NCI-H2227 (cell line): ENCODE measurements around the gene NOC2L.

Experiments
- DNase-seq: peaks from one replicate; lab custom pipeline; 2025; ENCODE audit not compliant: unreplicated experiment; lab: John Stamatoyannopoulos, UW

NOC2L gene

GRCh38 chr1:975365-975764 is 16.3 kb upstream of the NOC2L start:
- DNase-seq: no peak

- DNase-seq: no peak
These were observed 15.8 kb upstream of the NOC2L start for GRCh38 chr1:974687-975328.

- no peak for DNase-seq
These were observed 15.2 kb upstream of the NOC2L start for GRCh38 chr1:974293-974640.

GRCh38 chr1:973459-974292 is 14.6 kb upstream of the NOC2L start:
- no peak for DNase-seq

- DNase-seq: no peak
These were observed 13.8 kb upstream of the NOC2L start for GRCh38 chr1:972726-973458.

- DNase-seq: no peak
These were observed 12.9 kb upstream of the NOC2L start for GRCh38 chr1:971751-972506.

GRCh38 chr1:970973-971730 is 12.1 kb upstream of the NOC2L start:
- DNase-seq: no peak

GRCh38 chr1:970242-970972 is 11.4 kb upstream of the NOC2L start:
- no peak for DNase-seq

GRCh38 chr1:969260-969855 is 10.3 kb upstream of the NOC2L start:
- DNase-seq: no peak

- DNase-seq: no peak
These were observed 8.6 kb upstream of the NOC2L start for GRCh38 chr1:967466-968343.

- peak; percentile 38 for DNase-seq
These were observed 7.7 kb upstream of the NOC2L start for GRCh38 chr1:966704-967300.

GRCh38 chr1:966135-966703 is 7.2 kb upstream of the NOC2L start, which contains the start of gene PLEKHN1:
PLEKHN1 (plus strand) TSS chr1:966482; CDS start chr1:966532, 50 bp downstream.
- no peak for DNase-seq

- DNase-seq: no peak
These were observed 6.6 kb upstream of the NOC2L start for GRCh38 chr1:965526-966134.

GRCh38 chr1:964691-965525 is 5.9 kb upstream of the NOC2L start:
- DNase-seq: no peak

GRCh38 chr1:963746-964525 is 4.9 kb upstream of the NOC2L start:
- no peak for DNase-seq

- DNase-seq: no peak
These were observed 4.2 kb upstream of the NOC2L start for GRCh38 chr1:963301-963651.
